ENCODE results near the gene C1QTNF12. TPM values are rescaled to one million over a fixed set of nuclear protein-coding genes. Genes with fewer than 3 reads are reported as not detected.
"Not testable (repeated sequence)": the region's sequence is repeated elsewhere in the genome, so short reads cannot be mapped to it uniquely, and the experiment has no call there.

Gene C1QTNF12
- total RNA-seq, 1 experiment from 2014 or later, result 1.8 TPM

- Histone ChIP-seq H3K36me3 (no peaks in the 10 kb centered on the region), H3K27me3 (replicated peaks) (peaks cover 3% of the 10 kb centered on the region; the same call in 1 of the 2 replicates), H3K4me3 (no peak overlapping the region), H3K4me1 (replicated peaks) (peaks cover 3% of the 10 kb centered on the region; the same call in 1 of the 2 replicates), H3K9me3 (replicated peaks) (no peaks in the 10 kb centered on the region; the same call in 1 of the 2 replicates), H3K27ac (no peak overlapping the region)
- no peak for DNase-seq (ENCODE audit: low read depth in 1 of 2, low spot score in 2 of 2)
These were observed 47.2 kb downstream of the C1QTNF12 start for GRCh38 chr1:1199141-1199960.

- H3K27me3 ChIP-seq (replicated peaks), result peaks cover 3% of the 10 kb centered on the region; the same call in 1 of the 2 replicates
- H3K4me1 ChIP-seq (replicated peaks), result peaks cover 3% of the 10 kb centered on the region; the same call in 1 of the 2 replicates
- H3K4me3 ChIP-seq, result no peak overlapping the region
- H3K36me3 ChIP-seq, result no peaks in the 10 kb centered on the region
- DNase-seq (ENCODE audit: low read depth in 1 of 2, low spot score in 2 of 2), result no peak
- no peak overlapping the region for H3K27ac ChIP-seq
- H3K9me3 ChIP-seq (replicated peaks), result peaks cover 3% of the 10 kb centered on the region; the same call in 1 of the 2 replicates
These were observed 47.9 kb downstream of the C1QTNF12 start for GRCh38 chr1:1198423-1199140.

GRCh38 chr1:1197551-1198422, 48.7 kb downstream of the C1QTNF12 start:
- H3K27ac ChIP-seq, result no peak overlapping the region
- H3K9me3 ChIP-seq (replicated peaks), result peaks cover 3% of the 10 kb centered on the region; the same call in 1 of the 2 replicates
- no peak for DNase-seq (ENCODE audit: low read depth in 1 of 2, low spot score in 2 of 2)
- peaks cover 3% of the 10 kb centered on the region; the same call in 1 of the 2 replicates for H3K27me3 ChIP-seq (replicated peaks)
- no peaks in the 10 kb centered on the region for H3K36me3 ChIP-seq
- H3K4me1 ChIP-seq (replicated peaks), result peaks cover 3% of the 10 kb centered on the region; the same call in 1 of the 2 replicates
- H3K4me3 ChIP-seq, result no peak overlapping the region

GRCh38 chr1:1197188-1197500, 49.4 kb downstream of the C1QTNF12 start:
- no peak overlapping the region for H3K27ac ChIP-seq
- H3K27me3 ChIP-seq (replicated peaks), result peaks cover 3% of the 10 kb centered on the region; the same call in 1 of the 2 replicates
- H3K36me3 ChIP-seq, result no peaks in the 10 kb centered on the region
- no peak overlapping the region for H3K4me3 ChIP-seq
- peaks cover 3% of the 10 kb centered on the region; the same call in 1 of the 2 replicates for H3K9me3 ChIP-seq (replicated peaks)
- DNase-seq (ENCODE audit: low read depth in 1 of 2, low spot score in 2 of 2), result no peak
- H3K4me1 ChIP-seq (replicated peaks), result peaks cover 3% of the 10 kb centered on the region; the same call in 1 of the 2 replicates

- peaks cover 3% of the 10 kb centered on the region; the same call in 1 of the 2 replicates for H3K27me3 ChIP-seq (replicated peaks)
- no peak for DNase-seq (ENCODE audit: low read depth in 1 of 2, low spot score in 2 of 2)
- H3K9me3 ChIP-seq (replicated peaks), result peaks cover 3% of the 10 kb centered on the region; the same call in 1 of the 2 replicates
- H3K27ac ChIP-seq, result no peak overlapping the region
- peaks cover 3% of the 10 kb centered on the region; the same call in 1 of the 2 replicates for H3K4me1 ChIP-seq (replicated peaks)
- H3K36me3 ChIP-seq, result no peaks in the 10 kb centered on the region
- H3K4me3 ChIP-seq, result no peak overlapping the region
These were observed 49.9 kb downstream of the C1QTNF12 start for GRCh38 chr1:1196431-1197187.

- H3K4me3 ChIP-seq; H3K27ac ChIP-seq; H3K36me3 ChIP-seq; H3K27me3 ChIP-seq (replicated peaks); H3K4me1 ChIP-seq (replicated peaks); H3K9me3 ChIP-seq (replicated peaks); DNase-seq (ENCODE audit: low read depth in 1 of 2, low spot score in 2 of 2): not testable (repeated sequence)
These were observed 50.8 kb downstream of the C1QTNF12 start for GRCh38 chr1:1195726-1196125.

GRCh38 chr1:1194723-1195122, 51.8 kb downstream of the C1QTNF12 start:
- no peak overlapping the region for H3K27ac ChIP-seq
- H3K27me3 ChIP-seq (replicated peaks), result no peaks in the 10 kb centered on the region
- H3K36me3 ChIP-seq, result no peaks in the 10 kb centered on the region
- H3K4me1 ChIP-seq (replicated peaks), result no peaks in the 10 kb centered on the region
- no peak for DNase-seq (ENCODE audit: low read depth in 1 of 2, low spot score in 2 of 2)
- H3K4me3 ChIP-seq, result no peak overlapping the region
- peaks cover 3% of the 10 kb centered on the region; the same call in 1 of the 2 replicates for H3K9me3 ChIP-seq (replicated peaks)

Other genes starting within 250 kb of the C1QTNF12 start
- gene HES4, start 246.6 kb downstream of the C1QTNF12 start, total RNA-seq (2014; rRNA removed; shearing (Covaris generic)), result 55.3 and 68.7 TPM in 2 replicates
- 201 and 353 TPM in 2 replicates for gene ISG15, start 233.2 kb downstream of the C1QTNF12 start, total RNA-seq (2014; rRNA removed; shearing (Covaris generic))
- gene AGRN, start 226.6 kb downstream of the C1QTNF12 start, total RNA-seq (2014; rRNA removed; shearing (Covaris generic)), result 53.8 and 55.9 TPM in 2 replicates
- gene RNF223, start 172.4 kb downstream of the C1QTNF12 start, total RNA-seq (2014; rRNA removed; shearing (Covaris generic)), result not detected in 2 replicates
- gene C1orf159, start 130.6 kb downstream of the C1QTNF12 start, total RNA-seq (2014; rRNA removed; shearing (Covaris generic)), result 11.1 and 15.4 TPM in 2 replicates
- gene TTLL10, start 72.8 kb downstream of the C1QTNF12 start, total RNA-seq (2014; rRNA removed; shearing (Covaris generic)), result not detected in 2 replicates
- gene TNFRSF18, start 40.1 kb downstream of the C1QTNF12 start, total RNA-seq (2014; rRNA removed; shearing (Covaris generic)), result not detected in 2 replicates
- not detected in 2 replicates for gene TNFRSF4, start 32.6 kb downstream of the C1QTNF12 start, total RNA-seq (2014; rRNA removed; shearing (Covaris generic))
- gene SDF4, start 14.7 kb downstream of the C1QTNF12 start, total RNA-seq (2014; rRNA removed; shearing (Covaris generic)), result 154 and 156 TPM in 2 replicates
- gene B3GALT6, start 14.5 kb downstream of the C1QTNF12 start, total RNA-seq (2014; rRNA removed; shearing (Covaris generic)), result 50.1 and 51.3 TPM in 2 replicates
- 92.1 and 96.6 TPM in 2 replicates for gene UBE2J2, start 27.1 kb upstream of the C1QTNF12 start, total RNA-seq (2014; rRNA removed; shearing (Covaris generic))
- gene SCNN1D, start 33.7 kb upstream of the C1QTNF12 start, total RNA-seq (2014; rRNA removed; shearing (Covaris generic)), result 0.53 and 1.5 TPM in 2 replicates
- gene ACAP3, start 61.2 kb upstream of the C1QTNF12 start, total RNA-seq (2014; rRNA removed; shearing (Covaris generic)), result 41.1 and 44.8 TPM in 2 replicates
- 27.3 and 35.1 TPM in 2 replicates for gene PUSL1, start 61.9 kb upstream of the C1QTNF12 start, total RNA-seq (2014; rRNA removed; shearing (Covaris generic))
- 66.7 and 81.0 TPM in 2 replicates for gene INTS11, start 77.9 kb upstream of the C1QTNF12 start, total RNA-seq (2014; rRNA removed; shearing (Covaris generic))
- 29.4 and 39.2 TPM in 2 replicates for gene CPTP, start 78.1 kb upstream of the C1QTNF12 start, total RNA-seq (2014; rRNA removed; shearing (Covaris generic))
- 0.03 and 0.16 TPM in 2 replicates for gene TAS1R3, start 84.6 kb upstream of the C1QTNF12 start, total RNA-seq (2014; rRNA removed; shearing (Covaris generic))
- gene DVL1, start 102.7 kb upstream of the C1QTNF12 start, total RNA-seq (2014; rRNA removed; shearing (Covaris generic)), result 85.2 and 95.9 TPM in 2 replicates
- gene MXRA8, start 111.8 kb upstream of the C1QTNF12 start, total RNA-seq (2014; rRNA removed; shearing (Covaris generic)), result 192 and 224 TPM in 2 replicates
- gene AURKAIP1, start 128.5 kb upstream of the C1QTNF12 start, total RNA-seq (2014; rRNA removed; shearing (Covaris generic)), result 180 and 360 TPM in 2 replicates
- 69.4 and 79.0 TPM in 2 replicates for gene CCNL2, start 152.6 kb upstream of the C1QTNF12 start, total RNA-seq (2014; rRNA removed; shearing (Covaris generic))
- gene MRPL20, start 160.6 kb upstream of the C1QTNF12 start, total RNA-seq (2014; rRNA removed; shearing (Covaris generic)), result 184 and 203 TPM in 2 replicates
- gene ANKRD65, start 174.6 kb upstream of the C1QTNF12 start, total RNA-seq (2014; rRNA removed; shearing (Covaris generic)), result not detected in 2 replicates
- gene VWA1, start 189.0 kb upstream of the C1QTNF12 start, total RNA-seq (2014; rRNA removed; shearing (Covaris generic)), result 0.31 and 1.0 TPM in 2 replicates
- not detected in 2 replicates for gene ATAD3C, start 203.0 kb upstream of the C1QTNF12 start, total RNA-seq (2014; rRNA removed; shearing (Covaris generic))
- 24.0 and 33.8 TPM in 2 replicates for gene ATAD3B, start 225.0 kb upstream of the C1QTNF12 start, total RNA-seq (2014; rRNA removed; shearing (Covaris generic))

Data from SJSA1 (cell line).